Esophagus squamous epithelium (tissue), 4 donors: ENCODE data around the gene WNT2B.

Source experiments
- POLR2A ChIP-seq, 4 donors: fragments of 450-650 bp; IDR thresholded peaks; one replicate each; pipeline ENCODE4 v1.6.1; 2017; ENCODE audit warnings: antibody characterized with exemption in 4 of 4, mild to moderate bottlenecking in 4 of 4, moderate library complexity in 3 of 4
- TF ChIP-seq, protein P1 (sequence below), 6 experiments: fragments of 450-650 bp in 4 of 6; fragments of 200-600 bp in 2 of 6; sonication (generic) in 2 of 6; IDR thresholded peaks; one replicate each; pipeline ENCODE4 v1.5.1; 2016 to 2019; ENCODE audit warnings: antibody characterized with exemption in 6 of 6, mild to moderate bottlenecking in 4 of 6, moderate library complexity in 4 of 6

DNA sequence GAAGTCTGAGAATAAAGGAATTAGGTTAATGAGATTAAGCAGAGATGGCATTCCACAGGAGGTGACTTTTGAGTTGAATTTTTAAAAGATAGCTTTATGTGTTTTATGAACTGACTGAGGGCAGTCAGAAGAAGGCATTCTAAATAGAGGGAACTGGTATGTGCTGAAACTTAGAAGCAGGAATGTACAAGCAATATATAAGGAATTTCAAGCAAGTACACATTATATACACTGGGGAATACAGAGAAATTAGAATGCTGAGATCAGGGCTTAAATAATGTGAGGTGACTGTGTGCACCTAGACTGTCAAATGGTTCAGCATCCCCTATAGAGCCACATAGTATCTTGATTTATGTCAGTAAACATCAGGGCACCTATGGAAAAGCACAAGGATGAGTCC is 19.3 kb downstream of the WNT2B start:
- TF ChIP-seq, protein P1, sequence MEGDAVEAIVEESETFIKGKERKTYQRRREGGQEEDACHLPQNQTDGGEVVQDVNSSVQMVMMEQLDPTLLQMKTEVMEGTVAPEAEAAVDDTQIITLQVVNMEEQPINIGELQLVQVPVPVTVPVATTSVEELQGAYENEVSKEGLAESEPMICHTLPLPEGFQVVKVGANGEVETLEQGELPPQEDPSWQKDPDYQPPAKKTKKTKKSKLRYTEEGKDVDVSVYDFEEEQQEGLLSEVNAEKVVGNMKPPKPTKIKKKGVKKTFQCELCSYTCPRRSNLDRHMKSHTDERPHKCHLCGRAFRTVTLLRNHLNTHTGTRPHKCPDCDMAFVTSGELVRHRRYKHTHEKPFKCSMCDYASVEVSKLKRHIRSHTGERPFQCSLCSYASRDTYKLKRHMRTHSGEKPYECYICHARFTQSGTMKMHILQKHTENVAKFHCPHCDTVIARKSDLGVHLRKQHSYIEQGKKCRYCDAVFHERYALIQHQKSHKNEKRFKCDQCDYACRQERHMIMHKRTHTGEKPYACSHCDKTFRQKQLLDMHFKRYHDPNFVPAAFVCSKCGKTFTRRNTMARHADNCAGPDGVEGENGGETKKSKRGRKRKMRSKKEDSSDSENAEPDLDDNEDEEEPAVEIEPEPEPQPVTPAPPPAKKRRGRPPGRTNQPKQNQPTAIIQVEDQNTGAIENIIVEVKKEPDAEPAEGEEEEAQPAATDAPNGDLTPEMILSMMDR (IDR thresholded peaks at IDR 0.05) = no peak
- no peak for TF ChIP-seq POLR2A (IDR thresholded peaks at IDR 0.05)
